ENCODE data around the gene OSBPL10.

GRCh38 chr3:31934018-31934417 lies 47.0 kb downstream of the OSBPL10 start:
- TF ChIP-seq, protein P1, sequence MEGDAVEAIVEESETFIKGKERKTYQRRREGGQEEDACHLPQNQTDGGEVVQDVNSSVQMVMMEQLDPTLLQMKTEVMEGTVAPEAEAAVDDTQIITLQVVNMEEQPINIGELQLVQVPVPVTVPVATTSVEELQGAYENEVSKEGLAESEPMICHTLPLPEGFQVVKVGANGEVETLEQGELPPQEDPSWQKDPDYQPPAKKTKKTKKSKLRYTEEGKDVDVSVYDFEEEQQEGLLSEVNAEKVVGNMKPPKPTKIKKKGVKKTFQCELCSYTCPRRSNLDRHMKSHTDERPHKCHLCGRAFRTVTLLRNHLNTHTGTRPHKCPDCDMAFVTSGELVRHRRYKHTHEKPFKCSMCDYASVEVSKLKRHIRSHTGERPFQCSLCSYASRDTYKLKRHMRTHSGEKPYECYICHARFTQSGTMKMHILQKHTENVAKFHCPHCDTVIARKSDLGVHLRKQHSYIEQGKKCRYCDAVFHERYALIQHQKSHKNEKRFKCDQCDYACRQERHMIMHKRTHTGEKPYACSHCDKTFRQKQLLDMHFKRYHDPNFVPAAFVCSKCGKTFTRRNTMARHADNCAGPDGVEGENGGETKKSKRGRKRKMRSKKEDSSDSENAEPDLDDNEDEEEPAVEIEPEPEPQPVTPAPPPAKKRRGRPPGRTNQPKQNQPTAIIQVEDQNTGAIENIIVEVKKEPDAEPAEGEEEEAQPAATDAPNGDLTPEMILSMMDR (conservative IDR thresholded peaks at IDR 0.05; ENCODE audit: low read depth, low read length) = no peak
- TF ChIP-seq EZH2 (IDR thresholded peaks at IDR 0.05; ENCODE audit: borderline replicate concordance, low read depth, low read length, poor library complexity, severe bottlenecking) = no peak
